GM12892 (cell line): ENCODE data around the gene SLC9A4.

Experiments
- POLR2A ChIP-seq: IDR thresholded peaks from 2 replicates; pipeline ENCODE4 v1.6.1; 2011; ENCODE audit warnings: low read depth, low read length, control low read depth
- POLR2AphosphoS5 ChIP-seq: IDR thresholded peaks from 2 replicates; pipeline ENCODE4 v1.6.1; 2011; ENCODE audit warnings: low read depth, low read length, control low read depth
- TAF1 ChIP-seq: IDR thresholded peaks from 2 replicates; pipeline ENCODE4 v1.6.1; 2011; ENCODE audit warnings: low read depth, mild to moderate bottlenecking, control low read depth, low read length, borderline replicate concordance

GRCh38 chr2:102506743-102507142, 33.7 kb downstream of the SLC9A4 start:
- TF ChIP-seq TAF1, result no peak
- TF ChIP-seq POLR2AphosphoS5, result no peak
- TF ChIP-seq POLR2A, result no peak
